Frontal cortex (tissue), 4 donors: ENCODE data around the gene GRIA3. TPM values are rescaled to one million over a fixed set of nuclear protein-coding genes. Genes with fewer than 3 reads are reported as not detected.
"Not testable (repeated sequence)": the region's sequence is repeated elsewhere in the genome, so short reads cannot be mapped to it uniquely, and the experiment has no call there.

Source experiments
- DNase-seq, 2 donors: peaks; one replicate each; pipeline ENCODE4 v3.0.0; 2012; ENCODE audit warnings: low spot score in 2 of 2
- FAIRE-seq: peaks from 2 replicates; lab custom pipeline; 2012; peaks lifted over from hg19 to GRCh38; lab: Jason Lieb, UNC
- total RNA-seq: library from RNA; depleted of rRNA; stranded (reverse); fragments of >200 nt; gene quantifications from one replicate; pipeline ENCODE4 v1.2.3, GENCODE V29; 2014
- donor health status: control.
- donor health status: control.
- donor health status: control.

GRIA3 gene
- total RNA-seq, 1 donor from 2014 or later: 58.7 TPM

DNA sequence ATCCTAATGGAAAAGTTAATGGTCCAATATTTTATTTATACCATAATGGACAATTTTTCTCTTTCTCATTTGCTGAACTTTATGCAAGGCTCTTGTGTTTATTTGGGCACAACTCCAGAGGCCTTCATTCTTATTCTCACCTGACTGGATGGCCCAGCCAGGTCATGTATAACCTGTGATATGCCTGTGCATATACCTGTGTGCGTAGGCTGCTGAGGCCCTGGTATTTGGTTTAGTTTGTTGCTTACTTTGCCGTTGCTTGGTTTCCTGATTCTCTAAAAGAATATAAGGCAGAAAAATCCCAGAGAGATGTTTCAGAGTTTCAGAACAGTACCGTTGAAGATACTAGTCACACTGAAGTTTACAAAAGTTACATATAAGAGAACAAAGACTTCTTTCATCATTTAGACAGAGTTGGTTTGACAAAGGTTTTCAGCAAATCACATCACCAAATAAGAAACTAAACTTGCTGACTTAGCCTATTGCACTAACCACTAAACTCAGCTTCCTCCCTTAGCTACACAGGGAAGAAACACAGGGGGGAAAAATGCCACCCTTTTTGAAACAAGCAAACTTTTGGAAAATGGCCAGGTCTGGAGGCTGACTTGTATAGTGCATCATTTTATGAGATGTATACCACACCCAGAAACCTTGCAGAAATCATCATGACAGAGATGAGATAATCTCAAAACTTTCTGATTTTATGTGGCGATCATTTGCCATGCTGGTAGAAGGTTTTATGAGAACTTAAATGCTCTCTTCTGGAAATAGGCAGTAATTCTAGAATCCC, 248.5 kb downstream of the GRIA3 start:
- no peak for FAIRE-seq
- no peak for DNase-seq

DNA sequence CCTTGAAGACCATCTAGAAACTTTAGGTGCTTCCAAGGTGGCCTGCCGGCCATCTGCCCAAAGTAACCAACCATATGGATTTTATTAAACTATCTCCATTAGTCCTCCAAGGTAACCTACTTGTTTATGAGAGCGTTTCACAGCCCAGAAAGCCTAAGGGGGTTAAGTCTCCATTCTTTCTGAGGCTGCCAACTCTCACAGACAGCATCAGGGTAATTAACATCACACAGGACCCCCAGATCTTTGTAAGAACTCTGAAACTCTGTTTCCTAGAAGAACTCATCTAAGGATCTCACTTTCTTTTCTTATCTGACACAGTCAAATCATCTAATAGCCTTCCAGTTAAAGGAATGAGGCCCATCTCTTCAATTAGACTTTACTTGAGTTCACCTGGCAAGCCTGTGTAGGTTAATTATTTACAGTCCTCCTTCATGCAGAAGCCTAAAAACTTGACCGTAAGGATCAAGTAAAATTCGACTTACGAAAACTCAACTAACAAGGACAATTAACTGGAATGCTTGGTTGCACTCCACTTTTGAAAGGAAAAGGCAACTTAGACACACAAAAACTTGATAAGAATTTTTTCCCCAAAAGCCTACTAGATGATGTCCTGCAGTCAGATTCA, 252.5 kb downstream of the GRIA3 start:
- DNase-seq (no peak), FAIRE-seq (no peak)

DNA sequence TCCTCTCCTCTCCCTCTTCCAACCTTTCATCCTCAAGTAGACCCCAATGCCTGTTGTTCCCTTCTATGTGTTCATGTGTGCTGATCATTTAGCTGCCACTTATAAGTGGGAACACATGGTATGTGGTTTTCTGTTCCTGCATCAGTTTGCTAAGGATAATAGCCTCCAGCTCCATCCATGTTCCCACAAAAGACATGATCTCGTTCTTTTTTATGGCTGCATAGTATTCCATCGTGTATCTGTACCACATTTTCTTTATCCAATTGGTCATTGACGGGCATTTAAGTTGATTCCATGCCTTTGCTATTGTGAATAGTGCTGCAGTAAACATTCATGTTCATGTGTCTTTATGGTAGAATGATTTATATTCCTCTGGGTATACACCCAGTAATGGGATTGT, 255.8 kb downstream of the GRIA3 start:
- not testable (repeated sequence) for FAIRE-seq, DNase-seq

DNA sequence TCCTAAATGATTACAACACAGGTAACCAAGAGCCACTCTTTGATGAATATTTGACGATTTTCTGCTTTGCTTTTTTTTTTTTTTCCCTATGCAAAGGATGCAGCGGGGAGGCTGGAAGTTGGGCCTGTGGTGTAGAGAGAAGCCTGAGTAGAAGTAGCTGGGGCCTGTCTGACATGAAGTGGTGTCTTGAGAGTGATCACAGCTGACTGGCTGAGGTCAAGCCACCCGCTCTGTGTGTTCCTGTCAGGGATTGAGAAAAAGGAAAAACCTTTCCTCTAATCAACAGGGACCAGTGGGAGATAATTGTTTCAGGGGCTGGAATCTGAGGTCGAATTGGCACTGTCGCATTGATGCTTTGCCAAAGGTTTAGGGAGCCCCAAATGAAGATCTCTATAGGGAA, 258.7 kb downstream of the GRIA3 start:
- FAIRE-seq (no peak), DNase-seq (no peak)

DNA sequence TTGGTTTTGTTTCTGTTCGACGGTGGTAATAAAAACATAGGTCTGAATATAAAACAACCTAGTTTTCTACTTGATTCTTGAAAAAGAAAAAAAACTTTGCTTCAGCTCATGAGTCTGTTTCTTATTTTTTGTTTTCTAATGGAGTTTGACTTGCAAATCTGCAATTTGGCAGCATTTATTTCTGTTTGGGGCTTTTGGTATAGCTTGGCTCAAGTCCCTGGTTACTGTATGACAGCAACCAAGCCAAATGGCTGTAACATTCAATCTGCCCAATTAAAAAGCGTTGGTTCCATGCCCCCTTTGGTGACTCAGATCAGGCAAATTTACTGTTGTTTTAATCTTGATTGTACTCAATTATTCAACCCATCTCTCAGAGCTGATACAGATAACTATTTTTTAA, 263.4 kb downstream of the GRIA3 start:
- DNase-seq: no peak
- FAIRE-seq: no peak

DNA sequence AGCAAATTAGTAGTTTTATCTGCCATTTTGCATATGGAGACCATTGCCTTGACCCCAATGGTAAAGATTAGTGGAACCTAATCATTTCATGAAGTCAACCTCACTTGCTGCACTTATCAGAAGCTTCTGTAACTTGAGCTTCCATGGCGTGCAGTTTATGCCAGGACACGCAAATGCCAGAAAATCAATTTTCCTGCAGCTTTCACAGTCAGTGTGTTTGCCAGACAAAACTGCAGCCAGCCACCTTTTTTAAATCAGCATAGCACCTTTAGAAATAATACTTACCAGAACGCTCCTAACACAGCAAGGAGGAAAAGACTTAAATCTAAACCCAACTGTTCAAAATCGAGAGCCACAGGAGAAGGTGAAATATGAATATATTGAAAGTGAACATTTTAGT, 265.3 kb downstream of the GRIA3 start:
- no peak for FAIRE-seq
- DNase-seq: no peak

DNA sequence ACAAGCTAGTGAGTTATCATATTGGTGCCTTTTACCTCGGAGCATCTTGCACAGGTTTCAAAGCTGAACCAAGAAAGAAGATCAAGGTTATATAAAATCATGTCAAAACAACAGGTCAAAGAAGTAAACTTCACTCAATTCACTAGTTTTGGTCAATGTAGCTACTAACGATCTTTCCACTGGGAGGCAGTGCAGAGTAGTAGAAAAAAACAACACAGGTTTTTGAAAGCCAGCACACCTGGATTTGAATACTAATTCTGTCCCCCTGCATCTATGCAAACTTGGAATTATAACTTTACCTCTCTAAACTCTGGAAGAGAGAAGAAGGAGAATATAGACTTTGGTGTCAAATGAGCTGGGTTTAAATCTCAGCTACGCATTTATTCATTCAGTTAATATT, 266.1 kb downstream of the GRIA3 start:
- no peak for DNase-seq
- no peak for FAIRE-seq

DNA sequence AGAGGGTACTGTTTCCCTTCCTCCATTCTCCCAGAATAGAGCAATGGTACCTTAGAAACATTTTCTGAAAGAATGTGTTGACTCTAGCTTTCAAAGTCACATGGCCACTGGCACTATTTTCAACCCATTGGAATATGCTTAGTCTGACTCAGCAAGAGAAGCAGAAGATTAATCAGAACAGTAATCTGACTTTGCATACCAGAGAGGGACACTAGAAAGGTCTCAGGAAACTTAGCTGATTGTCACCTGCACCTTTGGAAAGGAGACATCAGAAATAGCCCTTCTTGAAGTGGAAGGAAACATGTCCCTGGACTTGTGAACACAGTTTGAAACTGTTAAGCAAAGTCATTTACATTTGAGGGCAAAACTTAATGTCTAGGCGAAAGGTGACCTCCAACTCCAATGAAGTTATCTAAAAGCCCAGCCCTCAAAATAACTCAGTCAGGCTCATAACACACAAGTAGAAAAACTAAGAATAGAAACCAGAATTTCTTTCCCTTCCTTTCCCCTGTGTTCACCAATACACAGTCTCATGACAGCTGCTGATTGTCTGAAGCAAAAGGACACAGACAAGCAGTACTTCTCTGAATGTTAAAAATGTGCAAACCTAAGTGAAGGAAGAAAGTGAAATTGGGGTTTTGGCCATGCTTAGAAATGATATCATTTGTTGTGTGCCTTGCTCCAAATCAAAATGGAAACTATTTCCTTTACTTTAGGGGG, 270.8 kb downstream of the GRIA3 start:
- FAIRE-seq: no peak
- DNase-seq: no peak

DNA sequence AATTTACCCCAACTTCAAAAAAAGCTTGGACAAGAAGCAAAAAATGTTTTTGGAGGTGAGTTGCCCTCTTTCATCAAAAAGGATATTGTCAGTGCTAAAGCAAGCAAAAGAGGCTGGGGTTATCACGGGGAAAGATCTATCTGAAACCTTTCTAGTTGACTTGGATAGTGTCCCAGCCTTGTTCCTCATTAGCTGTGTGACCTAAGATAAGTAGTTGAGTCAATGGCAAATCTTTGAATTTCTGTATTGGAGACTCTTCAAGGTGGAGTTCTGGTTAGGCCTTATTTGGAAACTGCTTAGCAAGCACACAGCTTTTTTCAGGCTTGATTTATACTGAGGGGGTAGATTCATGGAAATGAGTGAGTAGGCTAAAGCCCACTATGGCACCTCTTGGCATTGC, 271.6 kb downstream of the GRIA3 start:
- no peak for DNase-seq
- no peak for FAIRE-seq

DNA sequence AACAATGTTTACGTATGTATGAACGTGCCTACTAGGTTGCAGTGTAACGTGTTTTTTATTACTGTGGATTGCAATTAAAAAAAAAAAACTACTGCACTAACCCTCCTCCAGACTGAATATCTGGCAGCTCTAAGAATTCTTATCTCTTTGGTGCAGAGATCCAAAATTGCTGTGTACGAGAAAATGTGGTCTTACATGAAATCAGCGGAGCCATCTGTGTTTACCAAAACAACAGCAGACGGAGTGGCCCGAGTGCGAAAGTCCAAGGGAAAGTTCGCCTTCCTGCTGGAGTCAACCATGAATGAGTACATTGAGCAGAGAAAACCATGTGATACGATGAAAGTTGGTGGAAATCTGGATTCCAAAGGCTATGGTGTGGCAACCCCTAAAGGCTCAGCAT, 280.6 kb downstream of the GRIA3 start:
- no peak for FAIRE-seq
- DNase-seq: no peak

DNA sequence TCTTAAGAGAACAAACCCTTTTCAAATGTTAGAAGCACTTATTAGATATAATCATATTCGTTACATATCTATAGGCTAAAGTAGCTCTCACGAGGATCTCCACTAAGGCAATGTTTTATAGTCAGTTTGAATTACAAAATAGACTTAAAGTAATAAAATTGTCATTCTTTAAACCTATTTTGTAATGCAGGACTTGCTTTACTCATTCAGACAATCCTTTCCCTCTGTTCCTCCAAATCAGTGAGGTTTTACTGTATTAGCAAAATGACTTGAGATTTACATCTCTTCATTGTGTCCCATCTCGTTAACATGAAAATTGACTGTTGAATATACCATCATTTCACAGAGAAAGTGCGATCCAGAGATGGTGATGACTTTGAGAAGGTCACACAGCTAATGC, 284.4 kb downstream of the GRIA3 start:
- FAIRE-seq: no peak
- no peak for DNase-seq

DNA sequence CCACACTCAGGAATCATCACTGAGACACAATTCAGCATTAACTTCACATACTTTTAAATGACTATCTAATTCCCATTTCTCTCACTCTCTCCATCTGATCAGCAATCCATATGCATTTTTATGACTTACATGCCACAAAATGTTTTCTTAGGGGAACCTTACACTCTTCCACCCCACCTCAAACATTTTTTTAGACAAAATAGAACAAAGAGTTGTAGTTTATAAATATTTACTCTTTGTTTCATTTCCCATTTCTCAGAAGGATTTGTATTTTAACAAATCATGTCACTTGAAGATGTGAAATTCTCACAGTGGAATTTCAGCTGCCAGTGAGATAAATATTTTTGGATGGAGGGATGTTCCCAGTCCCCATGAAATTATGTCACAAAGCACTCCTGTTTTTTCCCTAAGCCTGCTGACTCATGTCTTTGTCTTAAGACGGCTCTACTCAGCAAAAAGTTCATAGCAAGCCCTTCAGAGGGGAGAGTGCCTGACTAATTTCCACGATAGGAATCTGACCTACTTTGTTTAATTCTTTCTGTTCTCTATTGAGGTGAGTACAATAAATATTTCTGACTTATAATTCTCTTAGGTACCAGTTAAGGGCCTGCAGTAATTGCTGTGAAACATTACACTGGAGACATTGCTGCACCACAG, 291.1 kb downstream of the GRIA3 start:
- DNase-seq (no peak), FAIRE-seq (no peak)

DNA sequence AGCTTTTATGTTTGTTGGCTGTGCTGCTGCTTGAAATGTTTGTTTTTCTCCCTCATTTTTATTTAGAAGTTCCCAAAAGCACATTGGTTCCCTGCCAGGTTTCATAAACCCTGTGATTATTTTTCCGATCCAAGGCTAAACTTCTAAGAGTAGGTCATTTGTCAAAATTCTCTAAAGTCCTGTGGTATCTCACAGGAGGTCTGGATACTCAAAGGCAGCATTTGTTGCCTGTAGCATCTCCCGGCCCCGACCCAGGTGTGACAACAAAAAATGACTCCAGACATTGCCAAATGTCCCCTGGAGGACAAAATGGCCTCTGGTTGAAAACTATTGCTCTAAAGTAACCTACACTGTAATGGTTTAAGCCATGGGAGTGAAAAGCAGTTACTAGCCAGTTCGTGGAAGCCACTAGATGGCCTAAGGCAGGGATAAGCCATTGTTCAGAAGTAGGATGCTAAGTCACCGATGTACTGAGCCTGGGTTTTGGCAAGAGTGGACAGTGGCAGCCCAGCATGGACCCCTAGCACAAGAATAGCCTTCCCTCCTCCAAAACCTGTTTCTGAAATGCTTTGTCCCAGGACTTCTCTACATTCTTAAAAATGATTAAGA, 292.6 kb downstream of the GRIA3 start:
- FAIRE-seq: no peak
- DNase-seq: no peak

DNA sequence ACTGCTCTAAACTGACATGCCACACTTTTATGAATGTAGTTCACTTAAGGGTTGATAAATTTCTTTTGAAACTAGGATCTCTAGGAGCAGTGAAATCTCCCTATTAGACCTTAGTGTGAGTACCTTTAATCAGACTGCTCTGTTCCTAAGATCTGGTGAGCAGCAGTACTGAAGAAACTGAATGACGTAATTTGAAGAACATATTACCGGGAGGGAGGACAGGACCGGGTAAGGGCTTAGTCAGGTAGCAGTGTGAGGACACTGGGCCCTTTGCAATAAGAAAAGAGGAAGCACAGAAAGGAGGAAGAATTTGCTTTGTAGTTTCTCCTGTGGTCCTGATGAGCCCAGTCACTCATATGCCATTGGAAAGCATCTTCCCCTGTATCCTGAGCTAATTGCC, 293.6 kb downstream of the GRIA3 start:
- FAIRE-seq (no peak), DNase-seq (no peak)

DNA sequence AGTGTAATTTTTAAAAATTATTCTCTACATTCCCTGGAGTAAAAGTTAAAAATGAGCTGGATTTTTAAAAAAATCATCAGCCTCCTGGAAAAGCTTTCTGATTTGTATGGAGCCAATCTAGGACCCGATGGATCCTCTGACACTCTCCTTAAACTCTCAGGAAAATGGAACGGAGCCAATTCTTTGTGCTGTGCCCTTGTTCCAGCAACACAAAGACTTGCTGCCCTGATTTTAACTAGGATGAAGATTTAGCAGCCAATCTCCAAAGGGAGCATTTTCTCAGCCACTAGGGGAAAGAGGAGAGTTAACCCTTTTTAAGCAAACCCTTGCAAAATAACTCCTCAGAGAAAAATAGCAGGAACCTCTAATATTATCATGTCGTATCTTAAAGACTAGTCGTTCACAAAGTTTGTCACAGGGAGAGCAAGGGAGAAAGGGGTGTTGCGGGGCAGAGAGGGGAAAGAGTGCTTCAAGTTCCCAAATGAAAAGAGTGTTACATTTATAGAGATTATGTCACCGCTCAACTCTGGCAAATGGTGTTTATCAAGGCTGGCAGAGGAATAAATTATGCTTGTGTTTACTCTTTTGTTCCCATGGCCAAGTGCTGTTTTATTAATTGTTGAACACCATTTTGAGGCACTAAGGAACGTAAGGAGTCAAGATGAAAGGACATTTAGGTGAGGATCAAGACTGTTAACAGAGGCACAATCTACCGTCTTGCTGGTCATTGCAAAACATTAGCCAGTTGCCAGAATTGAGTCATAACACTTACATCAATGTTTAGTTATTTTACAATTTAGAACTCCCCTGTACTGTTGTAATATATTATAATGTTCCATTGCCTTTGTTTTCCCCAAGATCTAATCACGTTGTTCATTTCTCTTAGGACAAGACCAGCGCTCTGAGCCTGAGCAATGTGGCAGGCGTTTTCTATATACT, 298.1 kb downstream of the GRIA3 start:
- DNase-seq (no peak), FAIRE-seq (no peak)

DNA sequence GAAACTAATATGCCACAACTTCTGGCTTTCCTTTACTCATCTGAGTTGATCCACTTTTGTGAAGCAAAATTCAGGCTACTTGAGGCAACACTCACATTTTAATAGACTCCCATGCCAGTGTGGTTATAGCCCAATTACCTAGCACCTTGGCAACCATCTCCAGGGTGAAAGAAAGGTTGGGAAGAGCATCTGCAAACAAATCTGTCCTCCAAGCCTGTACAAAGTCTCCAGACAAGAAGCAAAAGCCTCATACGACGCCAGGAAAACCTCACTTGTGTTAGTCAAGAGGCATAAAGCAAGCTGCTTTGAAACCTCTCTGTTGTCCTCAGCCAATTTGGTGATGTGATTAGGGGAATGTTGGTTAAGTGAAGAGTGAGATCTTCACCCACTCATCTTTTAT, 302.2 kb downstream of the GRIA3 start:
- DNase-seq: no peak
- FAIRE-seq: no peak

DNA sequence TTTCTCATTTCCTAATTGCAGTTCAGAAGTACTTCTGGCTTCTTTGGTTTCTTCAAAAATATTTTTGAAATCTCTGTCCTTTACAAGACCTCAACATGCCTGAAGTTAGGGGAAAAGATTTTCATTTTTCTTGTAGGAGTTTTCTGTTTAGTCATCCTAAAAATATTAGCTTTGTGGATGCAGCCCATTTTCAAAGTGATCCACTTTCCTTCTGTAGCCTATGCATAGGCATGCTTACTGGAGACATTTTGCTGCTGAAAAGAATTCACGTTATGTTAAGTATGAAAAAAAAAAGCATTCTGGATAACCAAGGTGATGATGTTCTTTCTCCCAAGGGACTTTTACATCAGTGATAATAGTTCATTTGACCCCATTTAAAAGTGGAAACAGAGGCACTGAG, 303.2 kb downstream of the GRIA3 start:
- FAIRE-seq: no peak

DNA sequence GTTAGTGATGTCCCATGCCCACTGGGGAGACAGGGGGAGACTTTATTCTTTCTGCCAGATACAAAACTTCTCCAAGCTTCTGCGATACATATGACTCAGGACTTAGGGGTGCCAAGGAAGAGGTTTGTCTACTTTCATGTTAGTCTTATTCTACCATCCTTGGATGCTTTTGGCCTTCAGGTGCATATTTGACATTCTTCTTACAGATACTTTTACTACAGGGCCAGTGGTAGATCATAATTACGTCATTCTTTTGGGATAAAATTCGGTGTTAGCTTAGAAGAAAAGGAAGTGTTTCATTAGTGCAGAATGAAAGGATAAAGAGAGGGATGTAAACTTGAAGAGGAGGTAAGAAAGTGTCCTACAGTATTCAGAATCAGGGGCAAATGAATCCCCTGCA, 303.6 kb downstream of the GRIA3 start:
- no peak for DNase-seq

More for the DNA sequence above, 303.2 kb downstream of the GRIA3 start:
- no peak for DNase-seq

DNA sequence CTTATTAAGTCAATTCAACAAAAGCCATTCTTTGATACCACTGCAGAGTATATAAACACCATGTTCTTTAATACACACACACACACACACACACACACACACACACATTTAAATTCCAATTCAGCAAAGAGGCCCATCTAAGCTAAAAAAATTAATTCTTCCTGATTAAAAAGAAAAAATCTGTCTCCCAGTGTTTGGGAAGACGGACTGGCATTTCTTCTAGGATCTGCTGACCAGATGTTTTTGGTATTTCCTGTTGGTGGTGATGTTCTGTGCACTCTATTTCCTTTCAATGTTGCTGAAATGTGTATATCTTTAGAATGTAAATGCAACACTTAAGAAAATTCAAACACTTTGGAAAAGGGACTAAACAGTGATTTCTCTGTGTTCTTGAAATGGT, 304.9 kb downstream of the GRIA3 start:
- DNase-seq: no peak
- FAIRE-seq: no peak

More for the DNA sequence above, 303.6 kb downstream of the GRIA3 start:
- no peak for FAIRE-seq
